Spleen (tissue), 7 donors: ENCODE measurements around the gene EPHX1.
A peak's percentile ranks its signal among the peaks of the same experiment; 100 is the strongest.

Source experiments
- CTCF ChIP-seq, 11 experiments: fragments of 200-600 bp in 7 of 11; fragments of 450-650 bp in 4 of 11; sonication (generic) in 4 of 11; IDR thresholded peaks in 8 of 11; conservative IDR thresholded peaks in 3 of 11; 1 replicate in 7 of 11; 2 replicates in 4 of 11; pipeline versions ENCODE4 v1.4.0 to v1.8.0; 2016 to 2021; ENCODE audit warnings: antibody characterized with exemption in 11 of 11, inconsistent platforms in 4 of 11, mild to moderate bottlenecking in 1 of 11
- POLR2A ChIP-seq, 3 donors: fragments of 450-650 bp; IDR thresholded peaks; one replicate each; pipeline ENCODE4 v1.5.1; 2017; ENCODE audit warnings: antibody characterized with exemption in 3 of 3, mild to moderate bottlenecking in 1 of 3
- POLR2AphosphoS5 ChIP-seq, 3 donors: sonication (generic); formaldehyde crosslinking; IDR thresholded peaks; one replicate each; pipeline ENCODE4 v1.5.1; 2017; ENCODE audit warnings: antibody characterized with exemption in 3 of 3
- donor health status: DM: no; HTN: no; CAD: no; lungs with moderate emphysema.
- donor health status: DM: no; HTN: no; CAD: no.
- donor health status: DM: no; HTN: no; CAD: no.

GRCh38 chr1:225852413-225853124 lies 42.6 kb downstream of the EPHX1 start:
- TF ChIP-seq CTCF (IDR thresholded peaks at IDR 0.05 in 8 of 11, conservative IDR thresholded peaks at IDR 0.05 in 3 of 11) (no peak), POLR2A (IDR thresholded peaks at IDR 0.05) (no peak), POLR2AphosphoS5 (IDR thresholded peaks at IDR 0.05) (peak in 1 of 3 donors; percentile 14)
